Brain microvascular endothelial cell (primary cell): ENCODE data around the gene TPSB2.

ENCODE experiments used
- DNase-seq: peaks from one replicate; pipeline ENCODE4 v3.0.0-alpha.2; 2020
- H3K27ac ChIP-seq: fragments of 250-450 bp; sonication (Bioruptor Pico); 2 replicates; pipeline ENCODE4 v1.5.1; 2020; ENCODE audit warnings: mild to moderate bottlenecking, moderate library complexity
- H3K27me3 ChIP-seq: fragments of 250-450 bp; sonication (Bioruptor Pico); replicated peaks from 2 replicates; pipeline ENCODE4 v1.5.1; 2020; ENCODE audit warnings: mild to moderate bottlenecking
- H3K36me3 ChIP-seq: fragments of 250-450 bp; sonication (Bioruptor Pico); replicated peaks from 2 replicates; pipeline ENCODE4 v1.5.1; 2020; ENCODE audit warnings: mild to moderate bottlenecking
- H3K4me3 ChIP-seq: 2 replicates; pipeline ENCODE4 v1.5.1; 2011; ENCODE audit warnings: low read depth, mild to moderate bottlenecking, control low read depth, low read length, moderate library complexity
- CTCF ChIP-seq: IDR thresholded peaks from 2 replicates; pipeline ENCODE4 v1.5.1; 2011; ENCODE audit warnings: low read depth, mild to moderate bottlenecking, moderate library complexity, low read length, control low read depth, inconsistent platforms; ENCODE audit errors: missing control alignments
- in situ Hi-C: cut with HindIII; loops from 2 replicates; pipeline ENCODE4 v1.10.0; 2017; ENCODE audit warnings: low sequenced_read_pairs, low pct_ligation_motif_present

Gene TPSB2

DNA sequence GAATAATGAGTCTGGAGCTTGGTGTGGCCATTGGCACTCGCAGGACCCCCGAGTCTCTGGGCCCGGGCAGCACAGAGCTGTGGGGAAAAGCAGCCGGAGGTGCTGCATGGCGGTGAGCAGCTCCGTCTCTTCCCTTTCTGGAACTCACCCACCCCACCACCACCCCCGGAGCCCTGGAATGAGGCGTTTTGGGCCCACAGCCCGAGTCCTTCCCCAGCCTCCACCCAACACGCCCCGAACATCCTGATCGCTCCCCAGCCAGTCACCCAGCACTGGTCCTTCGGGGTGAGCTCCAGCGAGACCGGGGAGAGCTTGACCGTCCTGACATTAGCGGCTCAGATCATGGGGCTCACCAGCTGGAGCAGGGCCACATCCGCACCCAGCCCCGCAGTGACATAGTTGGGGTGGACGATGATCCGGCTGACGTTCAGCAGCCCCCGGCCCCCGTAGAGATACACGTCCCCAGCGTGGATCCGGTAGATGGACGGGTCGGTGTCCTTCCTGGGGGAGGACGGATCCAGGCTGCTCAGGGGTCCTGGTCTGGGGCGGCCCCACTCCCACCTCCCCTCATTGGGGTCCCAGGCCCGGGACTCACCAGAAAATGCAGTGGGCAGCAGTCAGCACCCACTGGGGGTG lies 32.3 kb upstream of the TPSB2 start:
- in situ Hi-C loops = no loop called here
- Histone ChIP-seq H3K27ac (no peak overlapping the region), H3K27me3 (peaks cover 31% of the 10 kb centered on the region), H3K36me3 (no peaks in the 10 kb centered on the region), H3K4me3 (no peak overlapping the region)
- DNase-seq = no peak
- TF ChIP-seq CTCF = no peak

DNA sequence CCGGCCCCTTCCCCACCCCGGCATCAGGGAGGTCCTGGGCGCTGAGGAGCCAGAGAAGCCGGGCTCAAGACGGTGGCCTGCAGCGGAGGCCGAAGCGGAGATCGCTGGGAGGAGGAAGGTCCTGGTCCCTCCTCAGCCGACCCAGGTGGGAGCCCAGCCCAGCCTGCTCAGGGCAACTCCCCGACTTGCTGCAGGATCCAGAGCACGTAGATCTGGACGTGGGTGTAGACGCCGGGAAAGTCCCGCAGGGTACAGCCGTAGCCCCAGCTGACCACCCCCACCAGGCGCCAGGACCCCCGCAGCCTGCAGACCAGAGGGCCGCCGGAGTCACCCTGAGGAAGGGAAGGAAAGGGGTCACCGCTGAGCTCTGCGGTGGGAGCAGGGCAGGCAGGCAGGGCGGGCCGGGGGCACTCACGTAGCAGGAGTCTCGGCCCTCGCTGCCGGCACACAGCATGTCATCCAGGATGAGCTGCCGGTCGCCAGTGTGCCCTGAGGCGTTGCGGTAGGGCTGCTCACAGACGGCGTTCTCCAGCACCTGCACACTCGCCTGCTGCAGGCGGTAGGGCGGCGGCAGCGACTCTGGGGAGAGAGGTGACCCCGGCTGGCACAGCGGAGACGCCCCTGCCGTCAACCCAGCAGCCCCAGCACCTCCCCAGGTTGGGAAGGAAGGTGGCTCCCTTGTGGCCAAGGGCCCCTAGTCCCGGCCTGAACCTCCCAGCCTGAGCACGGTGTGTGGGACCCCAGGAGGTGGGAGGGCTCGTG lies 31.3 kb upstream of the TPSB2 start:
- H3K36me3 ChIP-seq = no peaks in the 10 kb centered on the region
- in situ Hi-C loops = no loop called here
- H3K4me3 ChIP-seq = no peak overlapping the region
- H3K27me3 ChIP-seq = peaks cover 31% of the 10 kb centered on the region
- no peak overlapping the region for H3K27ac ChIP-seq
- no peak for TF ChIP-seq CTCF
- DNase-seq = no peak

DNA sequence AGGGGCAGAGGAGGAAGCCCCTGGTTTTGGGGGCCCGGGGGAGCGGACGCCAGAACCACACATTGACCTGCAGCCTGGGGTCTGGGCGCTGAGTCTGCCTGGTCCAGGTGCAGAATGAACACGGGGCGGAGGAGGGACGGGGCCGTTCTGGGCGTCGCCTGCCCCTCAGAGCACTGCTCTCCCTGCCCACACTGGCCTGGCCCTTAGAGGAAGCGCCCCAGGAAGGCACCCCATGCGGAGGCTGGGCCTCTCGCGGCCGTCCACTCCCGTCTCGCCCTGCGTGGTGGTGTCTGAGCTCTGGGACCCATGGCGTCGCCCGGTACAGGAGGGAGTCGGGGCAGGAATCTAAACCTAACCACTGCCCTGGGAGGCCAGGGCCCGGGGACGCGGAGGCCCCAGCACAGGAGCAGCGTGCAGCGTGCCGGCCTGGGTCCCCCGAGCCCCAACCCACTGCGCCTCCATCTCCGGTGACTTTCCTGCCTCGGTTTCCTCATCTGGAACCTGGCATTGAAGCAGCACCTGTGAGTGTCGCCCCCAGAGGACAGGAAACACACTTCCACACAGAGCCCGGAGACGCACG lies 30.2 kb upstream of the TPSB2 start:
- no peaks in the 10 kb centered on the region for H3K36me3 ChIP-seq
- H3K27me3 ChIP-seq = peaks cover 31% of the 10 kb centered on the region
- DNase-seq = no peak
- in situ Hi-C loops = no loop called here
- no peak overlapping the region for H3K27ac ChIP-seq
- TF ChIP-seq CTCF = no peak
- no peak overlapping the region for H3K4me3 ChIP-seq

GRCh38 chr16:1259760-1260068 lies 29.7 kb upstream of the TPSB2 start:
- in situ Hi-C loops = no loop called here

DNA sequence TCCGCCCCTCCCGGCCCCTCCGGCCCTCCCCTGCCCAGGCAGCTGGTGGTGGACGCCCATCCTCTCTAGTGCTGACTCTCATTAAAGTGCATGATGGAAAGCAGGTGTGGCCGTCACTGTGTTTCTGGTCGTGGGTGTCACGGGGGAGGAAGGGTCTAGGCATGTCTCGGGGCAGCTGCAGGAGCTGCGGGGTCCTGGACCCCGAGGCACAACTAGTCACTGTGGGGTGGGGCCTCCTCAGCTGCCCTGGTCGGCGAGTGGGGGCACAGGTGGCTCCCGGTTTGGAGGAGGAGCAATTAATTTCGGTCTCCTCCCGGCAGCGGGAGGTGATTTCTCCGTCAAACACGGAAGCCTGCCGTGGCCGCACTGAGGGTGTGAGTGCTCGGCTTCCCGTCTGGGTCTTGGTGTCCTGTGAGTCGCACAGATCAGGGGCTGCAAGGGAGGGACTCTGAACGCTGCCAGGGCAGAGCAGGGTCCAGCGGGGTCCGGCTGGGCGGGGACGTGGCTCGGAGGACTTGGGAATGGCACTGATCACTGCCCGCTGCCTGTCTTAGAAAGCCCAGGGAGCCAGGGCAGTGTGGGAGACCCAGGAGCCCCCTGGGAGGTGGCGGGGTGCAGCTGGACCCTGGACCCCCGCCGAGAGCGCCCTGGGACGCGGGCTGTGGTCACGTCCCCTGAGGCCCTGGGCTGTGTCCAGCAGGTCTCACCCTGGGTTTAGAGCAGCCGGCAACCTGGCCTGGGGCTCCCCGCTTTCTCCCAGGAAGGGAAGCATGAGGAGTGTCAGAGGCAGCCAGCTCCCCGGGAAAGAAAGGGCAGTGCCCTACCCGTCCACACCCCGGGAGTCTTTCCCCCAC lies 29.1 kb upstream of the TPSB2 start:
- Histone ChIP-seq H3K27me3 (peaks cover 31% of the 10 kb centered on the region), H3K27ac (no peak overlapping the region), H3K4me3 (no peak overlapping the region), H3K36me3 (no peaks in the 10 kb centered on the region)
- no peak for DNase-seq
- in situ Hi-C loops = no loop called here
- no peak for TF ChIP-seq CTCF

More at GRCh38 chr16:1259760-1260068, 29.7 kb upstream of the TPSB2 start:
- peaks cover 31% of the 10 kb centered on the region for H3K27me3 ChIP-seq
- no peak for TF ChIP-seq CTCF
- no peaks in the 10 kb centered on the region for H3K36me3 ChIP-seq
- H3K27ac ChIP-seq = no peak overlapping the region
- no peak for DNase-seq
- H3K4me3 ChIP-seq = no peak overlapping the region
